ENCODE results near the gene PLD1. TPM values are rescaled to one million over a fixed set of nuclear protein-coding genes. Genes with fewer than 3 reads are reported as not detected.

The PLD1 gene
- total RNA-seq, 1 donor from 2014 or later, result 1.0 TPM

Other genes with a start within 250 kb of the PLD1 start
- 0.09 TPM in 1 of 2 replicates, not detected in the other for gene TMEM212, start 32.9 kb upstream of the PLD1 start, total RNA-seq
- 24.7 and 26.9 TPM in 2 replicates for gene FNDC3B, start 229.1 kb upstream of the PLD1 start, total RNA-seq

All from activated T-helper 2 cell treated with anti-CD3 and anti-CD28 coated beads, Interferon-gamma antibody, Interleukin-2, Interleukin-4, amounts not matched to agents 10 μg/mL and 5 μg/mL and 100 μg/mL, durations not matched to agents 14 hours and 24 hours and 36 hours (primary cell).